K562 (cell line): ENCODE measurements around the gene MTERF2. TPM values are rescaled to one million over a fixed set of nuclear protein-coding genes. Genes with fewer than 3 reads are reported as not detected.
A peak's percentile ranks its signal among the peaks of the same experiment; 100 is the strongest.

Source experiments
- CBX1 ChIP-seq: sonication (generic); IDR thresholded peaks from 2 replicates; pipeline ENCODE4 v1.6.1; 2016; ENCODE audit warnings: antibody characterized with exemption, low read depth, mild to moderate bottlenecking
- CREBBP ChIP-seq: IDR thresholded peaks from one replicate; pipeline ENCODE4 v1.6.1; 2012; ENCODE audit warnings: low read depth, mild to moderate bottlenecking, control low read depth, inconsistent platforms, low read length
- ERF ChIP-seq: fragments of 450-650 bp; formaldehyde crosslinking; IDR thresholded peaks from 2 replicates; pipeline ENCODE4 v1.4.0; 2020; ENCODE audit warnings: mild to moderate bottlenecking, mixed read lengths
- ETV5 ChIP-seq: sonication (generic); formaldehyde crosslinking; IDR thresholded peaks from 2 replicates; pipeline ENCODE4 v1.4.0; 2020; ENCODE audit warnings: low read depth, mild to moderate bottlenecking, missing genetic modification reagents
- GATAD2B ChIP-seq: fragments of 450-650 bp; IDR thresholded peaks from 2 replicates; pipeline ENCODE4 v1.6.1; 2017; ENCODE audit warnings: mild to moderate bottlenecking, borderline replicate concordance
- HDAC6 ChIP-seq: IDR thresholded peaks from 2 replicates; pipeline ENCODE4 v1.6.1; 2012; ENCODE audit warnings: low read depth, mild to moderate bottlenecking, control low read depth, inconsistent platforms, low read length, moderate library complexity
- MAZ ChIP-seq, 2 experiments: fragments of 450-650 bp in 1 of 2; sonication (generic) in 1 of 2; formaldehyde crosslinking; IDR thresholded peaks in 1 of 2; conservative IDR thresholded peaks in 1 of 2; 2 replicates each; pipeline versions ENCODE4 v1.4.0 to v1.5.0; 2020; ENCODE audit warnings: mild to moderate bottlenecking in 1 of 2, missing genetic modification reagents in 1 of 2
- MBD2 ChIP-seq: sonication (generic); IDR thresholded peaks from 2 replicates; pipeline ENCODE4 v1.6.1; 2016; ENCODE audit warnings: low read depth, borderline replicate concordance
- NFYB ChIP-seq: IDR thresholded peaks from 2 replicates; pipeline ENCODE4 v1.6.1; 2011; ENCODE audit warnings: mild to moderate bottlenecking, moderate library complexity; ENCODE audit not compliant: insufficient read length; ENCODE audit errors: extremely low read depth
- POLR2G ChIP-seq: fragments of 200-400 bp; formaldehyde crosslinking; IDR thresholded peaks from 2 replicates; pipeline ENCODE4 v1.6.1; 2017; ENCODE audit warnings: low read depth, mild to moderate bottlenecking, antibody characterized with exemption, low read length, moderate library complexity
- POLR3A ChIP-seq: IDR thresholded peaks from 2 replicates; pipeline ENCODE4 v1.6.1; 2011; ENCODE audit warnings: borderline replicate concordance, mild to moderate bottlenecking, moderate library complexity; ENCODE audit not compliant: insufficient read length, insufficient read depth; ENCODE audit errors: extremely low read depth
- ZBTB1 ChIP-seq: sonication (generic); formaldehyde crosslinking; IDR thresholded peaks from 2 replicates; pipeline ENCODE4 v1.8.1; 2023; ENCODE audit warnings: missing genetic modification reagents, low read depth, mild to moderate bottlenecking, borderline replicate concordance
- ZBTB17 ChIP-seq: fragments of 450-650 bp; formaldehyde crosslinking; IDR thresholded peaks from 2 replicates; pipeline ENCODE4 v1.4.0; 2020; ENCODE audit warnings: mild to moderate bottlenecking
- ZNF174 ChIP-seq: fragments of 250-450 bp; sonication (Bioruptor Pico); IDR thresholded peaks from 2 replicates; pipeline ENCODE4 v1.4.0; 2020; ENCODE audit warnings: mild to moderate bottlenecking
- polyA plus RNA-seq, 8 experiments: library from polyadenylated mRNA; depleted of rRNA in 4 of 8; stranded (reverse) in 5 of 8; unstranded in 3 of 8; fragments of >200 nt; fragmentation: Nextera tagmentation in 2 of 8; fragmentation: Illumina TruSeq in 1 of 8; extraction: Ambion mirVana in 2 of 8; extraction: Trizol in 1 of 8; gene quantifications; 2 replicates each; pipeline versions ENCODE4 v1.2.1 to v1.2.3, GENCODE V29; 2011 to 2014; ENCODE audit warnings: inconsistent platforms in 1 of 8, missing spikeins in 1 of 8
- total RNA-seq, 7 experiments: library from RNA; depleted of rRNA in 6 of 7; stranded (reverse); fragments of >200 nt in 6 of 7; fragmentation: Illumina TruSeq in 2 of 7; extraction: Trizol in 2 of 7; gene quantifications; 2 replicates each; pipeline versions ENCODE4 v1.2.1 to v1.2.3, GENCODE V29; 2011 to 2021; ENCODE audit warnings: low replicate concordance in 1 of 7
- TF ChIP-seq, protein P1 (sequence below), 2 experiments: fragments of 450-650 bp; IDR thresholded peaks; 2 replicates each; pipeline ENCODE4 v1.6.1; 2016
- TF ChIP-seq, protein P2 (sequence below): sonication (generic); formaldehyde crosslinking; IDR thresholded peaks from 2 replicates; pipeline ENCODE4 v1.8.0; 2022; ENCODE audit warnings: missing genetic modification reagents, mild to moderate bottlenecking, moderate library complexity, borderline replicate concordance
- TF ChIP-seq, protein P3 (sequence below): IDR thresholded peaks from 2 replicates; pipeline ENCODE4 v1.6.1; 2011; ENCODE audit warnings: borderline replicate concordance, low read depth, mild to moderate bottlenecking, moderate library complexity, low read length; ENCODE audit not compliant: insufficient read depth, poor library complexity, severe bottlenecking
- TF ChIP-seq, protein P4 (sequence below): sonication (generic); formaldehyde crosslinking; IDR thresholded peaks from 2 replicates; pipeline ENCODE4 v1.8.1; 2023; ENCODE audit warnings: mild to moderate bottlenecking, missing genetic modification reagents
- TF ChIP-seq, protein P5 (sequence below): sonication (generic); formaldehyde crosslinking; IDR thresholded peaks from 2 replicates; pipeline ENCODE4 v1.9.0; 2022; ENCODE audit warnings: mild to moderate bottlenecking, missing genetic modification reagents

MTERF2 gene
- total and polyA plus RNA-seq, 9 of the 15 experiments (the other 6 are each of a cell fraction or from before 2014, with no cell fraction given), result 10.0 to 63.2 (median 33.2) TPM

DNA sequence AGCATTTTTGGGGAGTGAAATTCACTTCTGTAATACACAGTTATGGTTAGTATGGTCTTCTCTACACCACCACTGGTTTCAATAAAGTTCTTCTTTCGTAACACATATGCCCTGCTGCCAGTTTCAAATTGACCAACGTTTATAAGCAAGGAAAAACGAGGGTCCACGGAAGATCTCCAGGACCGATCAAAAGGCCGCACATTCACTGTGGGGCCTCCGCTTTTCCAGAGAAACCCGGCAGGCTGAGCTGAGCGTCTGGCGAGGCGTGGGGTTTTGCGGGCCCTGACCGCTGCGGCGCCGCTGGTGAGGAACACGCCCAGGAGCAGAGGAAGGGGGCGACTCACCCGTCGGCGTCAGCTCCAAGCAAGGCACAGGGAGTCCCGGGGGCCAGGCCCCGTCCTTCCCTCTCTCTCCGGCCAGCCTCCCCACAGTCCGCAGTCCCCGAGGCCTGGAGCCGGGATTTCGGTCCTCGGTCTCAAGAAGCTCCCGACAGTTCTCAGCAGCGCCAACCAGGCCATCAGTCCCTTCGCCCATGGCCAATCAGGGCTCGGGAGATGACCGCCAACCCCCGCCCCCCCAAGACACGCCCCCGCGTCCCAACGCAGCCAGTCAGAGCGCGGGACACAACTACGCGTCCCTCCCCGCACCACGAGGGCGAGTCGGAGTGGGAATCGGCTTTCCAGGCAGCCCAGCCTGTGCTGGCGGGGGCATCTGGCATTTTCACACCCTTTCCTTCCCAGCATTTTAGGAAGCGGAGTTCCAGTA, at the start of gene MTERF2 (continued):
- TF ChIP-seq, protein P1, sequence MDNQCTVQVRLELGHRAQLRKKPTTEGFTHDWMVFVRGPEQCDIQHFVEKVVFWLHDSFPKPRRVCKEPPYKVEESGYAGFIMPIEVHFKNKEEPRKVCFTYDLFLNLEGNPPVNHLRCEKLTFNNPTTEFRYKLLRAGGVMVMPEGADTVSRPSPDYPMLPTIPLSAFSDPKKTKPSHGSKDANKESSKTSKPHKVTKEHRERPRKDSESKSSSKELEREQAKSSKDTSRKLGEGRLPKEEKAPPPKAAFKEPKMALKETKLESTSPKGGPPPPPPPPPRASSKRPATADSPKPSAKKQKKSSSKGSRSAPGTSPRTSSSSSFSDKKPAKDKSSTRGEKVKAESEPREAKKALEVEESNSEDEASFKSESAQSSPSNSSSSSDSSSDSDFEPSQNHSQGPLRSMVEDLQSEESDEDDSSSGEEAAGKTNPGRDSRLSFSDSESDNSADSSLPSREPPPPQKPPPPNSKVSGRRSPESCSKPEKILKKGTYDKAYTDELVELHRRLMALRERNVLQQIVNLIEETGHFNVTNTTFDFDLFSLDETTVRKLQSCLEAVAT (IDR thresholded peaks at IDR 0.05), result peak in 1 of 2 experiments; percentile 51; a peak in 1 of 4 replicates
- TF ChIP-seq ETV5 (0 out of 2 replicates have a peak, but pooled peaks have one; percentile 42), POLR3A (no peak), CREBBP (no peak), MBD2 (0 out of 2 replicates have a peak, but pooled peaks have one; percentile 37), GATAD2B (no peak), MAZ (CRISPR knock-in tag; conservative IDR thresholded peaks at IDR 0.05 in 1 of 2, IDR thresholded peaks at IDR 0.05 in 1 of 2) (peak; percentile 69), ZBTB17 (CRISPR knock-in tag) (peak; percentile 57; the same call in 1 of the 2 replicates), CBX1 (0 out of 2 replicates have a peak, but pooled peaks have one; percentile 18), ZNF174 (CRISPR knock-in tag) (no peak), POLR2G (peak; percentile 91), NFYB (peak; percentile 17), ZBTB1 (CRISPR knock-in tag) (peak; percentile 63; the same call in 1 of the 2 replicates), HDAC6 (no peak), ERF (CRISPR knock-in tag) (0 out of 2 replicates have a peak, but pooled peaks have one; percentile 42)
- TF ChIP-seq, protein P2, sequence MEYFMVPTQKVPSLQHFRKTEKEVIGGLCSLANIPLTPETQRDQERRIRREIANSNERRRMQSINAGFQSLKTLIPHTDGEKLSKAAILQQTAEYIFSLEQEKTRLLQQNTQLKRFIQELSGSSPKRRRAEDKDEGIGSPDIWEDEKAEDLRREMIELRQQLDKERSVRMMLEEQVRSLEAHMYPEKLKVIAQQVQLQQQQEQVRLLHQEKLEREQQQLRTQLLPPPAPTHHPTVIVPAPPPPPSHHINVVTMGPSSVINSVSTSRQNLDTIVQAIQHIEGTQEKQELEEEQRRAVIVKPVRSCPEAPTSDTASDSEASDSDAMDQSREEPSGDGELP, result peak; percentile 68; the same call in 1 of the 2 replicates
- TF ChIP-seq, protein P3, sequence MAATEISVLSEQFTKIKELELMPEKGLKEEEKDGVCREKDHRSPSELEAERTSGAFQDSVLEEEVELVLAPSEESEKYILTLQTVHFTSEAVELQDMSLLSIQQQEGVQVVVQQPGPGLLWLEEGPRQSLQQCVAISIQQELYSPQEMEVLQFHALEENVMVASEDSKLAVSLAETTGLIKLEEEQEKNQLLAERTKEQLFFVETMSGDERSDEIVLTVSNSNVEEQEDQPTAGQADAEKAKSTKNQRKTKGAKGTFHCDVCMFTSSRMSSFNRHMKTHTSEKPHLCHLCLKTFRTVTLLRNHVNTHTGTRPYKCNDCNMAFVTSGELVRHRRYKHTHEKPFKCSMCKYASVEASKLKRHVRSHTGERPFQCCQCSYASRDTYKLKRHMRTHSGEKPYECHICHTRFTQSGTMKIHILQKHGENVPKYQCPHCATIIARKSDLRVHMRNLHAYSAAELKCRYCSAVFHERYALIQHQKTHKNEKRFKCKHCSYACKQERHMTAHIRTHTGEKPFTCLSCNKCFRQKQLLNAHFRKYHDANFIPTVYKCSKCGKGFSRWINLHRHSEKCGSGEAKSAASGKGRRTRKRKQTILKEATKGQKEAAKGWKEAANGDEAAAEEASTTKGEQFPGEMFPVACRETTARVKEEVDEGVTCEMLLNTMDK, result peak; percentile 17
- TF ChIP-seq, protein P4, sequence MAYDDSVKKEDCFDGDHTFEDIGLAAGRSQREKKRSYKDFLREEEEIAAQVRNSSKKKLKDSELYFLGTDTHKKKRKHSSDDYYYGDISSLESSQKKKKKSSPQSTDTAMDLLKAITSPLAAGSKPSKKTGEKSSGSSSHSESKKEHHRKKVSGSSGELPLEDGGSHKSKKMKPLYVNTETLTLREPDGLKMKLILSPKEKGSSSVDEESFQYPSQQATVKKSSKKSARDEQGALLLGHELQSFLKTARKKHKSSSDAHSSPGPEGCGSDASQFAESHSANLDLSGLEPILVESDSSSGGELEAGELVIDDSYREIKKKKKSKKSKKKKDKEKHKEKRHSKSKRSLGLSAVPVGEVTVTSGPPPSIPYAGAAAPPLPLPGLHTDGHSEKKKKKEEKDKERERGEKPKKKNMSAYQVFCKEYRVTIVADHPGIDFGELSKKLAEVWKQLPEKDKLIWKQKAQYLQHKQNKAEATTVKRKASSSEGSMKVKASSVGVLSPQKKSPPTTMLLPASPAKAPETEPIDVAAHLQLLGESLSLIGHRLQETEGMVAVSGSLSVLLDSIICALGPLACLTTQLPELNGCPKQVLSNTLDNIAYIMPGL (CRISPR knock-in tag), result 0 out of 2 replicates have a peak, but pooled peaks have one; percentile 61
- TF ChIP-seq, protein P5, sequence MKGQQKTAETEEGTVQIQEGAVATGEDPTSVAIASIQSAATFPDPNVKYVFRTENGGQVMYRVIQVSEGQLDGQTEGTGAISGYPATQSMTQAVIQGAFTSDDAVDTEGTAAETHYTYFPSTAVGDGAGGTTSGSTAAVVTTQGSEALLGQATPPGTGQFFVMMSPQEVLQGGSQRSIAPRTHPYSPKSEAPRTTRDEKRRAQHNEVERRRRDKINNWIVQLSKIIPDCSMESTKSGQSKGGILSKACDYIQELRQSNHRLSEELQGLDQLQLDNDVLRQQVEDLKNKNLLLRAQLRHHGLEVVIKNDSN, result peak; percentile 65
